Measurements from ENCODE around the gene THBS4.

Gene THBS4

GRCh38 chr5:80116465-80116864 is 81.3 kb downstream of the THBS4 start:
- no peak overlapping the region for H3K4me3 ChIP-seq (ENCODE audit: low read depth, low read length)
- TF ChIP-seq CTCF (IDR thresholded peaks at IDR 0.05; ENCODE audit: low read depth, low read length): no peak

DNA sequence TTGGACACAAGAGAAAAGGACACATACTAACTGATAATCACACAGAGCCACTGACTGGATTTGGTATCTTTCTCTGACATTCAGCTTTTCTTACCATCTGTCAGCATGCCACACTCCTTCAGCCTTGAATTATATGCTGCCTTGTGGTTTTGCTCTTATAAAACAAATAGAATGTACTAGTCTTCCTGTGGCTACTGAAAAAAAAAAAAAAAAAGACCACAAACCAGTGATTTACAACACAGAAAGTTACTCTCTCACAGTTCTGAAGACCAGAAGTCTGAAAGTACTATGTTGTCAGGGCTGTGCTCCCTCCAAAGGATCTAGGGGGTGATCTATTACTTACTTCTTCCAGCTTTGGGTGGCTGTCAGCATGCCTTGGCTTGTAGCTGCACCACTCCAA is 82.3 kb downstream of the THBS4 start:
- H3K4me3 ChIP-seq (ENCODE audit: low read depth, low read length): no peak overlapping the region
- no peak for TF ChIP-seq CTCF (IDR thresholded peaks at IDR 0.05; ENCODE audit: low read depth, low read length)

DNA sequence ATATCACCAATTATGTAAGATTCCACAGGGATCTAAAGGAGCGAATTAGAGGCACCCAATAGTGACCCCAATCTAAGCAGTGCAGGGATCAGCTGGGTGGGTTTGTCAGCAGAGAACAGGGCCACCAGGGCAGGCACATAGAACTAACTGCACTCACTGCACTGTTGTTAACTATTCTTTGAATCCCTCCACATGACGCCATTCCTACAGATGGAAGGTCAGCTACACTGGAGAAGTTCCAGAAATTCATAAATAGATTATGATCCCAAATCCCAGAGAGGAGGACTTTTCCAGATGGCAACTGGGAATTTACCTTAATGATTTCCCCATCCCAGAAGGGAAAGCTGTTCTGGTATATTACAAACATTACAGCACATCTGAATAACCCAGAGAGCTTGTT is 84.2 kb downstream of the THBS4 start:
- H3K4me3 ChIP-seq (ENCODE audit: low read depth, low read length): no peak overlapping the region
- no peak for TF ChIP-seq CTCF (IDR thresholded peaks at IDR 0.05; ENCODE audit: low read depth, low read length)

DNA sequence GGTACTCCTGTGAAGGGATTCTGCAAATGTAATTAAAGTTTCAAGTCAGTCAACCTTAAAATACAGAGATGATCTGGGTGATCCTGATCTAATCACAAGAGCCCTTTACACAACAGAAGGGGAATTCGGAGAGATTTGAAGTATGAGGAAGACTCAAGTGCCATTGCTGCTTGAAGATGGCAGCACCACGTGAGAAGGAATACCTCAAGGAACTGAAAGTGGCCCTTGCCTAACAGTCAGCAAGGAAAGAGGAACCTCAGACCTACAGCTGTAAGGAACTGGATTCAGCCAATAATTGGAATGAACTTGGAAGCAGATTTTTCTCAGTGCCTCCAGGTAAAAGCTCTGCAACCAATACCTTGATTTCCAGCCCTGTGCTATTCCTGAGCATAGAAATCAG is 87.4 kb downstream of the THBS4 start:
- no peak for TF ChIP-seq CTCF (IDR thresholded peaks at IDR 0.05; ENCODE audit: low read depth, low read length)

DNA sequence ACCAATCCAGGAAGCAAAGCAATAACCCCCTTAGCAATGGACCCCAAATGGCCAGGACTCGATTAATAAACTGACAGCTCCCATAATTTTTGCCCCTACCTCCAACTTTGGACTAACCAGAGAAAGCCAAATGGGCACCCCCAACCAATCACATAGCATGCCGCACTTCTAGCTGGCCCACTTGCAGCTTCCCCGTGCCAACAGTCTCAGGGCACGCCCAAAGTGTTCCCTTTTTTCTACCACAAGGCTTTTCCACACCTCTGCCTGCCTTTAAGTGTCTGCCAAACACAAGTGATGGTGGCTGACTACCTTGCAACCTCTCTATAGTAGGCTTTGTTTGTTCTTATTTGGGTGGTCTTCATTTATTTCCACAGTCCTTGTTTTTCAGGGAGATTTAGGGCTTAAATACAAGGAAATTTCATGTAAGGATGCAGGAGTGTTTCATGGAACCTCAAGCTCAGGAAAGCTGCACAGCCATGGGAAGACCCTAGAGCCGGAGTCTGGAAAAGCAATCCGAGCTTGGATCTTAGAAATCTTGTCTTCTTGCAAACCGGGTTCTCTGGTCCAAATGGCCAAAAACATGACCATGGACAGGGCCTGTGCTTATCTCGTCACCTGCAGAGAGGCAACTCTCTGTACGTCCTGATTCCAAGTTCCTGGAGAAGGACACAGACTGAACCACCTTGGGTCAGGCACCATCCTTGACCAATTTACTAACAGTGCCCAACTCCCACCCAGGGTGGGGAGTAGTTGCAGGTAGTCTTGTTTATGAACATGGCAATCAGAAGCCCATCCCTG is 89.2 kb downstream of the THBS4 start:
- no peak for TF ChIP-seq CTCF (IDR thresholded peaks at IDR 0.05; ENCODE audit: low read depth, low read length)
- no peak overlapping the region for H3K4me3 ChIP-seq (ENCODE audit: low read depth, low read length)

More for the DNA sequence above, 87.4 kb downstream of the THBS4 start:
- no peak overlapping the region for H3K4me3 ChIP-seq (ENCODE audit: low read depth, low read length)

DNA sequence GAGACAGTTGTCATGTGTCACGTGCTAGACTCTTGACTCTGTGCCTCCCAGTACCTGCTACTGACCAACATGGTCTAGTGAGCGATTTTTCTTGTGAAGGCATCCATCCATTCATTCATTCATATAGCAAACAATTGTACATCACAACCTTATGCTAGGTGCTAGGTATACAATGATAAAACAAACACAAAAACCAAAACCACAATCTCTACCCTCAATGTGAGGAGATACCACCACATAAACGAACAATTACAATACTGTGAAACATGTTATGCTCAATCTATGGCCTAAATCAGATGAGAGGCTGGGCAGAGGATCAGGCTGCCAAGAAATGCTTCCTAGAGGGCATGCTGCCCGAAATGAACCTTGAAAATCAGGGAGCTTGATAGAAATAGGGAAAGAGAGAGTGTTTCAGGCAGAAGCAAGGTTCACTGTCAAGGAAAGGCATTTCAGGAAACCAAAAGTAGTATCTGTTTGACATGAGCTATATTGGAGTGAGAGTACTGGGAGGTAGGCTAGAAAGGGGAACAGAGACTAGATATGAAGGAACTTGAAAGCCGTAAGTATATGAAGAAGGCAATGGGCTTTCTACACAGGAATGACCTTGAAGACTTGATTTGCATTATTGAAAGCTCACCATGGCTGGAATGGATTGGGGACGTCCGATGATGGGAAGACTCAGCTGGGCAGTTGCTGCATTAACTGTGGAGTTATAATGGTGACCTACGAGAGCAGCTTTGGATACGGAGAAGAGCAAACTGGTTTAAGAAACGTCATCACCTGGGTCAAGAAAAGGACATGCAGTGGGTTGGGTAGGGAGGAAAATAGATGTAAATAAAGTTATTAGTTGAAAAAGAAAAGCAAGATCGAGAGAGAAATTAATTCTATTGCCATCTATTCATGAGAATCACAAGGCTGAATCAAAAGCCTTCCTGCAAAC is 90.1 kb downstream of the THBS4 start:
- H3K4me3 ChIP-seq (ENCODE audit: low read depth, low read length): no peak overlapping the region
- no peak for TF ChIP-seq CTCF (IDR thresholded peaks at IDR 0.05; ENCODE audit: low read depth, low read length)

Measured in WI38 (cell line).